ENCODE results near the gene PLLP.
A peak's percentile ranks its signal among the peaks of the same experiment; 100 is the strongest.

PLLP gene

DNA sequence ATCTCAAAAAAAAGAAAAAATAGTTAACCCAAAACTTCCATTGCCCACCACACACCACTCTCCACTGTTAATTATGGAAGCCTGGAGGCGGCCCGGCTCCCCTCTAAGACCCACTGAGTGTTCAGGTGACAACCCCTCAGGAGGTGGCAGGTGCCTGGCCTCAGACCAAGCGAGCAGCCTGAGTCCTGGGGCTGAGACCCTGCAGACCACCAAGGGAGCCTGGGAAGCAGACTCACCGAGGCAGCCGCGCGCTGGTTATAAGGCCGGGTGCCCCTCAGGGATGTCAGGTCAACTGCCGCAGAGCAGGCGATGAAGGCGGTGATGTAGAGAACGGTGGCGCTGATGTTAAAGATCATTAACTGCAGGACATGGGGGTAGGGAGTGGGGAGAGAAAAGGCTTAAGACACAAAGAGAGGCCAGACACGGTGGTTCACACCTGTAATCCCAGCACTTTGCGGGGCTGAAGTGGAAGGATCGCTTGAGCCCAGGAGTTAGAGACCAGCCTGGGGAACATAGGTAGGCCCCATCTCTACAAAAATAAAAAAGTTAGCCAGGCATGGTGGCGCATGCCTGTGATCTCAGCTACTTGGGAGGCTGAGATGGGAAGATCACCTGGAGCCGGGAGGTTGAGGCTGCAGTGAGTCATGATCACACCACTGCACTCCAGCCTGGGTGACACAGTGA, 26.1 kb downstream of the PLLP start:
- no peaks in the 10 kb centered on the region for H3K9me3 Mint-ChIP-seq (ENCODE audit: low read depth)
- no peaks in the 10 kb centered on the region for H3K27me3 Mint-ChIP-seq
- H3K27ac Mint-ChIP-seq, result peak overlapping the region; percentile 22
- H3K4me1 Mint-ChIP-seq (ENCODE audit: low read depth), result peaks cover 11% of the 10 kb centered on the region
- H3K36me3 Mint-ChIP-seq, result no peaks in the 10 kb centered on the region
- no peak overlapping the region for H3K4me3 Mint-ChIP-seq

DNA sequence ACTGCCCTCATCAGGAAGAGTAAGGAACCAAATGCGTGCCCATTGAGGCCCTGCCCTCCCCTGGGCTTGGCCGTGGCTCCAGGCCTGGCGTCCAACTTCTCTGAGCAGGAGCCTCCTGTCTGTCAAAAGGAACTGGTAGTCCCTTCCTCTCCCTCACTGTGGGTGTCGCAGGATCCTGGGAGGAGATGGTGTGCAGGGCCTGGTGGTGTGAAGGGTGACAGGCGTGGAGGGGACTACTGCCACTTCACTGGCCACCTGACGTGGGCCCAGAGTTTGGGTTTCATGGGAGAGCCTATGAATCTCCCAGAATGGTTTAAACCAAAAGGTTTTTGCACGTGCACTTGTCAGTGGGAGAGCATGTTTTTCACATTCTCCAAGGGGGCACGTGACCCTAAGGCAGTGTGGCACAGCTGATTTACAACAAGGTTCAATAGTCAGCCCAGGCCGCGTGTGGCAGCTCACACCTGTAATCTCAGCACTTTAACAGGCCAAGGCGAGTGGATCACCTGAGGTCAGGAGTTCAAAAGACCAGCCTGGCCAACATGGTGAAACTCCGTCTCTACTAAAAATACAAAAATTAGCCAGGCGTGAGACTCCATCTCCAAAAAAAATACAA, 26.9 kb downstream of the PLLP start:
- Mint-ChIP-seq H3K4me3 (no peak overlapping the region), H3K4me1 (ENCODE audit: low read depth) (peaks cover 11% of the 10 kb centered on the region), H3K9me3 (ENCODE audit: low read depth) (no peaks in the 10 kb centered on the region), H3K36me3 (peaks cover 4% of the 10 kb centered on the region), H3K27me3 (no peaks in the 10 kb centered on the region), H3K27ac (no peak overlapping the region)

DNA sequence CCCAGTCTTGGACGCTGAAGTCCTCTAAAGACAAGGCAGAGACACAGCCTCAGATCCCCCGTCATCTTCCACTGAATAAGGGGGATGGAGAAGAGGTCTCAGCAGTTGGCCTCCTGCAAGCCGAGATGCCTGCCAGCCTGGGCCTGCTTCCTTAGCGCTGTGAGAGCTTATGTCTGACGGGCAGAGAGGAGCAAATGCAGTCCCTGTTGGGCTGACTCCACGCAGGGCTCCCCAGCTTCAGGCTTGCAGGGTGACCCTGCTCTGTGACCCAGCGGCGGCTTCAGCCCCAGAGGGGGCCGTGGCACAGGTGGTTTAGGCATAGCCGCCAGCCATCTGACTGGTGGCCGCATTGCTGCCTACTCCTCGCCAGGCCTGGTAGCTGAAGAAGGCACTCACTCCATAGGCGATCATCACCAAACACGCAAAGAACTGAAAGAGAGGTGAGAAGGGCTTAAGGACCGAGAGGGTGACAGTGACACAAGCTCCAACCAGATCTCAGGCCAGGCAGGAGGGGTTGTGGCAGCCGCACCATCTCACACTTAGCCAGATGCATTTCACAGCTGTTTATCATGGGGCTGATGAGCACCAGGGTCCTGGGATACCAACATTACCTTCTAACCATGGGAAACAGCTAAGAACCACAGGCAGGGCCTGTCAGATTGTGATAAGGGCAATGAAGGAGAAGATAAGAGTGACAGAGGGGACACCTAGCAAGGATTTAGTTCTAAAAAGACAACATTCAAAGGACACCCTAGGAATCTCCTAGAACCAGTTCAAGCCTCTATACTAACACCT, 27.7 kb downstream of the PLLP start:
- H3K27ac Mint-ChIP-seq, result no peak overlapping the region
- H3K4me1 Mint-ChIP-seq (ENCODE audit: low read depth), result peaks cover 11% of the 10 kb centered on the region
- no peak overlapping the region for H3K4me3 Mint-ChIP-seq
- no peaks in the 10 kb centered on the region for H3K9me3 Mint-ChIP-seq (ENCODE audit: low read depth)
- H3K36me3 Mint-ChIP-seq, result peaks cover 10% of the 10 kb centered on the region
- no peaks in the 10 kb centered on the region for H3K27me3 Mint-ChIP-seq

DNA sequence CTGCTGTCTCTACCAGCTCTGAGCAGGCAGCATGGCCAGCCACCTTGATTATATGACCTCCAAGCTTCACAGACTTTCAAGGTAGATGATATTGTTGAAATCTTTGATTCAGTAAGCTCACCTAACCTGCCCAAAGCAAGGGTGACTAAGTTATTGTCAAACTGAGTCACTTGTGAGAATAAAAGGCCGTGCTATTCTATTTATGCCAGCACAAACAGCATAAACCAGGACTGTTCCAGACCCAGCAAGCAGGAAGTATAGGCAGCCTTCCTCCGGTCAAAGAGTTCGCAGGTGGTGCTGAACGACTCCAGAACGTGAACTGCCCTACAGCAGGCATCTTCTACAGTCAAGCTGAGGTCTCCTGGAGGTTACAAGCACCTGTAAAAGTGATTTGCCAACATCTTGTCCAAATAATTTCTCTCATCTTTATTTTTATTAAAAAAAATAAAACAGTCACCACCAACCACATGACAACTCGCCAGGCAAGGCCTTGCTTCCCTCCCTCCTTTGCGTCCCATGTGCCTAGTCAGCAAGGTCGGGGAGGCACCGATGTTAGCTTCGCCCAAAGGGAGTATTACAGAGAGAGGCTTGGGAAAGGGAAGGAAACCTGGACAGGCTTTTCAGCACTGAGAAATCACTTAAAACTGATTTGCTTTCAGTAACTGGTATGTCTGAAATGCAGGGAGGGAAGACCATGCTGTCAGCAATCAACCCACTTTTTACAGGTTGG, 28.6 kb downstream of the PLLP start:
- Mint-ChIP-seq H3K9me3 (ENCODE audit: low read depth) (no peaks in the 10 kb centered on the region), H3K4me1 (ENCODE audit: low read depth) (peaks cover 11% of the 10 kb centered on the region), H3K4me3 (no peak overlapping the region), H3K27me3 (no peaks in the 10 kb centered on the region), H3K36me3 (peaks cover 10% of the 10 kb centered on the region), H3K27ac (no peak overlapping the region)

DNA sequence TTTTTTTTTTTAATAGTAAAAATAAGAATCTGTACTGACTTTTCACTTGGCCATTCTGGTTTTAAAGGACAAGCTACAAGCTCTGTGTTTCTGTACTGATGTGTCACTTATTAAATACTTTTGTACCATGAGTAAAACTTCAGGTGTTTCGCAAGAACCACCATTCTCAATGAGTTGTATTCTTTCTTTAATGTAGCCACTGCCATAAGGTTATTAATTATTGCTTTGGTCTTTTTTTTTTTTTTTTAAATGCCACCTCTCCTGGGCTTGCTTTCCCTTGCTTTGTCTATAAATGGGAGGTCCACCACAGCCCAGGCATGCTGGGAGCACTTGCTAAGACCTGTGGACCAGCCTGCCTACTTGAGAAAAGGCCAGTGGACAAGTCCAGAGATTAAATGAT, 31.0 kb downstream of the PLLP start:
- no peak overlapping the region for H3K27ac Mint-ChIP-seq
- H3K4me1 Mint-ChIP-seq (ENCODE audit: low read depth), result no peaks in the 10 kb centered on the region
- H3K36me3 Mint-ChIP-seq, result peaks cover 12% of the 10 kb centered on the region
- H3K27me3 Mint-ChIP-seq, result no peaks in the 10 kb centered on the region
- no peak overlapping the region for H3K4me3 Mint-ChIP-seq
- H3K9me3 Mint-ChIP-seq (ENCODE audit: low read depth), result no peaks in the 10 kb centered on the region

DNA sequence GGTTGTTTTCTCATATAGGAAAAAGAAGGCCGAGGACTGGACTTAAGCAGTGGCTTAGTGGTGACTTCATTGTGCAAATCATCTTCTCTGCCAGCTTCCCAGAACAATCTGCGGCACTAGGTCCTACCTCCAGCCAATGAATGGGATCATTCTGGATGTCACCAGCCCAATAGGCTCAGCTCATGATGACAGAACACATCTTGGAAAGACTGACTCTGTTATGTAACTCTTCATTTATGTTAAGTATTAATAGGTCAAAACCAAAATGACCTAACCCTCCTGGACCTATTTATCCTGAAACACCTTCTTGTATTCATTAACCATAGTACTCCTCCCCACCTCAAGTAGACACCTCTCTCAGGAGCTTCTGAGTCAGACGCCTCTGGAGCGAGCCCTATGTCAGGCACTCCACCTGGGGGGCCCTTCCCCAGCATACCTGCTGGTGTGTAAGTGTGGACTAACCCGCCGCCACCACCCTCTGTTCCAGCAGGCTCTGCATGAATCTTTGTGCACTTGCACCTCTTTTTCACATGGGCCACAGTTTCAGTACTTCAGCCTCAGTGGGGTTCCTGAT, 32.2 kb downstream of the PLLP start:
- Mint-ChIP-seq H3K9me3 (ENCODE audit: low read depth) (no peaks in the 10 kb centered on the region), H3K27ac (no peak overlapping the region), H3K27me3 (no peaks in the 10 kb centered on the region), H3K4me1 (ENCODE audit: low read depth) (no peaks in the 10 kb centered on the region), H3K4me3 (no peak overlapping the region), H3K36me3 (peaks cover 12% of the 10 kb centered on the region)

DNA sequence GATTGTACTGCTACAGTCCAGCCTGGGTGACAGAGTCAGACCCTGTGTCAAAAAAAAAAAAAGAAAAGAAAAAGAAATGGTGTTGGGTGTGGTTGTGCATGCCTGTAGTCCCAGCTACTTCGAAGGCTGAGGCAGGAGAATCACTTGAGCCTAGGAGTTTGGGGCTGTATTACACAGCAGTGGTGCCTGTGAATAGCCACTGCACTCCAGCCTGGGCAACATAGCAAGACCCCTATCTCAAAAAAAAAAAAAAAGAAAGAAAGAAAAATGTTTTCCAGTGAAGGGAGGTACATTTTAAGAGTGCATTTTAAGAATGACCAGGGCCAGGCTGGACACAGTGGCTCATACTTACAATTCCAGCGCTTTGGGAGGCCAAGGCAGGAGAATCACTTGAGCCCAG, 33.1 kb downstream of the PLLP start:
- H3K9me3 Mint-ChIP-seq (ENCODE audit: low read depth), result no peaks in the 10 kb centered on the region
- H3K36me3 Mint-ChIP-seq, result peaks cover 12% of the 10 kb centered on the region
- peak overlapping the region; percentile 10 for H3K27ac Mint-ChIP-seq
- no peaks in the 10 kb centered on the region for H3K4me1 Mint-ChIP-seq (ENCODE audit: low read depth)
- H3K27me3 Mint-ChIP-seq, result no peaks in the 10 kb centered on the region
- no peak overlapping the region for H3K4me3 Mint-ChIP-seq

DNA sequence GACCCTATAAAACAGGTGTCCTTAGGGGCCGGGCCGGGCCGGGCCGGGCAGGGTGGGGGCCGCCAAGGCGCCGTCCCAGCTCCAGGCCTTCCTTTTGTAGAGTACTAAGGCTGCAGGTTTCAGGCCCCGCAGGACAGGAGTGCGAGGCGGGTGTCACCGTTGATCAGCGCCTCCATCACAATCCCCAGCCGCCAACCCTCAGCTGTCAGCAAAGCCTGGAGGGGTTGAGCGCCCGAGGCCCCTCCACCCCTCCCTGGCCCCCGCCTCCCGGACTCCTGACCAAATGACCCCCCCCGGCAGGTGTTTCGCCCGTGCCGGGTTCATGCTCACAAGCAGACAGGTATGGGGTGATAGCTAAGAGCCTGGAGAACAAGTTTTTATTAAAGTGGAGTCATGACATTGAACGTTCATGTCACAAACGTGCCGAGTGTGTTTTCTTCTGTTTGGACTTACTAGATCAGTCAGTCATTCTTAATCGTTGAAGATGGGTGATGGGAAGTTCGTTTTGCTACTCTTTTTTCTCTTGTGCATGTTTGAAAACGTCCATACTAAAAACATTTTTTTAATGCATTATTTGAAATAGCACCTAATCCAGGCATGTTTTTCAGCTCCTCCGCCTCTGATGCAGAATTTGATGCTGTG, 38.9 kb downstream of the PLLP start:
- Mint-ChIP-seq H3K9me3 (ENCODE audit: low read depth) (no peaks in the 10 kb centered on the region), H3K27ac (peak overlapping the region; percentile 6), H3K4me1 (ENCODE audit: low read depth) (peaks cover 21% of the 10 kb centered on the region), H3K27me3 (no peaks in the 10 kb centered on the region), H3K36me3 (peaks cover 2% of the 10 kb centered on the region), H3K4me3 (peak overlapping the region; percentile 94)

DNA sequence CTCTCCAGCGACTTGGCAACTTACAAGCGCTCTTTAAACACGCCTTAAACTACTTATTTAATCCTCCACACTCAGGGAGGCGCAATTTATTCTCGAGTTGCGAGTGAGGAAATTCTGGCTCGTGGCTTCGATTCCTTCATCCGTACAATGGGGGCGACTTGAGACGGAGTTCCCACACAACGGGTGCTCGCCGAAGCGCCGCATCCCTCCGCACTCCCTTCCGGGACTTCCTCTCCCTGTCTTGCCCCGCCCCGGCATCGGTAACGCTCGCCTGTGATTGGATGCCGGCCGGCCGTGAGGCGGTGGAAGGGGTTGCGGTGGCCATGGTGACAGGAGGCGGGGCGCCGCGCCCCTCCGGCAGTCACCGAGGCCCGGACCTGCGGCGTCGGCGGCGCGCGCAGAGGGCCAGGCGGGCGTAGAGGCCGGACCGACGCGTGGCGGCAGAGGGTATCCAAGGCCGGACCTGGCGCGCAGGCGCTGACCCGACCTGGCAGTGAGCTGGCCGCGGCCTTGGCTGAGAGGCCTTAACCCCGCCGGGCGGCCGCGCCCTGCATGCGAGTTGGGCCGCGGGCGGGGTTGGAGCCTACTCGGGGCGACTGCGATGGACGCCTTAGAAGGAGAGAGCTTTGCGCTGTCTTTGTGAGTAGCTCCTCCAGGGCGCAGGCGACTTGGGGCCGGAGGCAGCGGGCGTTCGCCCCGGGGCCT, 39.6 kb downstream of the PLLP start, which contains the start of gene ARL2BP:
Gene ARL2BP, plus strand, starts transcription at position 493 of the 705 bp plus-strand sequence. Its CDS starts 109 bp downstream, at position 602.
- peak within 1 kb of the TSS; percentile 90 for H3K27ac Mint-ChIP-seq
- peak within 1 kb of the TSS; percentile 94 for H3K4me3 Mint-ChIP-seq
- no peaks in the 10 kb centered on the region for H3K27me3 Mint-ChIP-seq
- peaks cover 2% of the 10 kb centered on the region for H3K36me3 Mint-ChIP-seq
- peaks cover 21% of the 10 kb centered on the region for H3K4me1 Mint-ChIP-seq (ENCODE audit: low read depth)
- H3K9me3 Mint-ChIP-seq (ENCODE audit: low read depth), result no peaks in the 10 kb centered on the region

DNA sequence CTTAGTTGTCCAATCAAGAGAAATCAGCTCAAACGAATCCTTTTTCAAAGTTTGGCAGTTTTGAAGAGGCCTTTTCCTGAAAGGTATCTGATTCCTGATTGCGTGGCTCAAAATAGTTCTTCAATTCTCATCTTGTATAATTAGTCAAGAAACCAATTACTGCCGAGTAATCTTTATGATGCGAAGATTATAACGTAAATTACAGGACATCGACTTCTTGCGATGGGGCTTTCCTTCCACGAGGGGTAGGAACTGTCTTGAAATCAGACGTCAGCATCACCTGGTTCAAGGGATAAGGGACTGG, 40.1 kb downstream of the PLLP start:
- Mint-ChIP-seq H3K9me3 (ENCODE audit: low read depth) (no peaks in the 10 kb centered on the region), H3K27me3 (no peaks in the 10 kb centered on the region)

DNA sequence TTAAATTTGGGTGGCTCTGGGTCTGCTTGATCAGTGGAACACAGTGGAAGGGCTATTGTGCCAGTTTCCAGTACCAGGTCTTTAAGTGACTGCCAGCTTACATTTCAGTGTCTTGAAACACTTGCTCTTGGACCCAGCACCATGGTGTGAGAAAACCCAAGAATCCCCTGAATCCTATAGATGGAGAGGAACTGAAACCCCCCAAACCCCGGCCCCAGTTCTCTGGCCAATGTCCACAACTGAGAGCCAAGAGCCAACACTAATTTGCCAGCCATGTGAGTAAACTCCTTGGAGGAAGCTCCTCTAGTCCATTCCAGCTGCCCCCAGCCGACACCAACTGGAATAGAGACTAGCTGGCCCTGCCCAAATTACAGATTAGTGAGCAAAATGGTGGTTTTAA, 41.8 kb downstream of the PLLP start:
- H3K27me3 Mint-ChIP-seq, result no peaks in the 10 kb centered on the region
- no peaks in the 10 kb centered on the region for H3K9me3 Mint-ChIP-seq (ENCODE audit: low read depth)
- H3K36me3 Mint-ChIP-seq, result peaks cover 2% of the 10 kb centered on the region
- no peak overlapping the region for H3K4me3 Mint-ChIP-seq
- H3K4me1 Mint-ChIP-seq (ENCODE audit: low read depth), result peaks cover 21% of the 10 kb centered on the region
- peak overlapping the region; percentile 16 for H3K27ac Mint-ChIP-seq

More for the DNA sequence above, 40.1 kb downstream of the PLLP start:
- H3K36me3 Mint-ChIP-seq, result no peaks in the 10 kb centered on the region
- H3K27ac Mint-ChIP-seq, result peak overlapping the region; percentile 90
- H3K4me1 Mint-ChIP-seq (ENCODE audit: low read depth), result peaks cover 21% of the 10 kb centered on the region
- H3K4me3 Mint-ChIP-seq, result peak overlapping the region; percentile 94

DNA sequence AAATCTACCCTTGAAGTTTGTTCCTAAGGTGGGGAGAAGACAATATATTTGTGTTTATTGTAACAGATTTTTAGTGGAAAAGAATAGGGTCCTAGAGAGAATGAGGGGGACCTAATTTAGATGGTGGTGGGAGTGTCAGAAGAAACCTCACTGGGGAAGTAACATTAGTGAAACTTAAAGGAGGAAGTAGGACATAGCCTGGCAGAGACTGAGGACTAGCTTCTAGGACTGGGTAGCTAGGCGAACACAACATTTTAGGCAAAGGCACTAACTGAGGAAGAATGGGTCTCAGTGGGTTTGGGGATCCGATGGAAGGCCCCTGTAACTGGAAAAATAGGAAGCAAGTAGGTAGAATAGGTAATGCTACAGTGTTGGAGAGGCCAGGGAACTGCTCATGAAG, 43.6 kb downstream of the PLLP start:
- H3K27me3 Mint-ChIP-seq, result no peaks in the 10 kb centered on the region
- H3K4me1 Mint-ChIP-seq (ENCODE audit: low read depth), result peaks cover 19% of the 10 kb centered on the region
- H3K4me3 Mint-ChIP-seq, result no peak overlapping the region
- H3K27ac Mint-ChIP-seq, result no peak overlapping the region
- peaks cover 7% of the 10 kb centered on the region for H3K36me3 Mint-ChIP-seq
- no peaks in the 10 kb centered on the region for H3K9me3 Mint-ChIP-seq (ENCODE audit: low read depth)

DNA sequence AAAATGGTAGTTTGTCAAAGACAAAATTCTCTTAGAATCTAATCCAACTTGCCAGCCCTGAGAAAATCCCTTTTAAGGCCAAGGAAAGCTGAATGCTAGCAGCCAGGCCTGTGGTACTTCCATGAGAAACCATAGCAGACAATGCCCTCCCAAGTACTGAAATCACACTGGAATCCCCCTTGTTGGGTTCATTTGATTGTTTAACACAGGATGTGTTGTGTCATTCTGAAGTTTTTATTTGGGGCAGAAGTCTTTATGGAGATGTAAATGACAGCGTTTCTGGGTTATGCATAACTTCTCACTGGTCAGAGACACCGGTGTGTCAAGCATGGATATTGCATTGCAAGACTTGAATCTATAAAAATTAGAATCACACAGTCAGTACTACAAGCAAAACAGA, 45.4 kb downstream of the PLLP start:
- H3K27ac Mint-ChIP-seq, result no peak overlapping the region
- no peaks in the 10 kb centered on the region for H3K9me3 Mint-ChIP-seq (ENCODE audit: low read depth)
- H3K4me1 Mint-ChIP-seq (ENCODE audit: low read depth), result peaks cover 11% of the 10 kb centered on the region
- H3K27me3 Mint-ChIP-seq, result no peaks in the 10 kb centered on the region
- peaks cover 9% of the 10 kb centered on the region for H3K36me3 Mint-ChIP-seq
- H3K4me3 Mint-ChIP-seq, result no peak overlapping the region

DNA sequence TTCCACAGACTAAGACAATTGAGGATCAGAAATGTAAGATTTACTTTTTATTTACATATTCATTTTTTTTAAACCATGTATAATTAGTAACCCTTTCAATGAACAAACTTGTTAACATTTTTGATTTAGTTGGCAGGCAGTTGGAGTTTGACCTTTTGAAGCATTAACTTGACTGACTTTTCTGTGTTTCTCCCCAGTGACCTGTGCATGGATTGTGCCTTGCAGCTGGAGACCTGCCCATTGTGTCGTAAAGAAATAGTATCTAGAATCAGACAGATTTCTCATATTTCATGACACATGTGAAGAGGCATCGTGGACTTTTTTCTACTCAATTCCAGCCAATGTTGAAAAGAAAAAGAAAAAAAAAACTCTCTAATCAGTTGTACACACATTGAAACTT, 45.8 kb downstream of the PLLP start:
- H3K27me3 Mint-ChIP-seq, result no peaks in the 10 kb centered on the region
- H3K27ac Mint-ChIP-seq, result no peak overlapping the region
- no peaks in the 10 kb centered on the region for H3K9me3 Mint-ChIP-seq (ENCODE audit: low read depth)
- H3K36me3 Mint-ChIP-seq, result peaks cover 11% of the 10 kb centered on the region
- peaks cover 11% of the 10 kb centered on the region for H3K4me1 Mint-ChIP-seq (ENCODE audit: low read depth)
- H3K4me3 Mint-ChIP-seq, result no peak overlapping the region
